SK-N-SH (cell line): ENCODE data around the gene STMN1. TPM values are rescaled to one million over a fixed set of nuclear protein-coding genes. Genes with fewer than 3 reads are reported as not detected.

ENCODE experiments used
- CTCF ChIA-PET: fragments of 300-600, 350-600 bp; formaldehyde crosslinking; extraction: SDS; loops from one replicate; lab custom pipeline; 2021; lab: Yijun Ruan, JAX
- POLR2A ChIA-PET: fragments of 350-600 bp; sonication (Branson Sonifier 250); formaldehyde crosslinking; extraction: SDS; loops from one replicate; lab custom pipeline; 2020; ENCODE audit warnings: antibody characterized with exemption, inconsistent platforms; lab: Yijun Ruan, JAX
- DNase-seq: peaks from one replicate; pipeline ENCODE4 v3.0.0; 2012
- H2AFZ ChIP-seq: fragments of 200-600 bp; sonication (generic); 2 replicates; pipeline ENCODE4 v1.8.1; 2016; ENCODE audit warnings: antibody characterized with exemption, mild to moderate bottlenecking, low read depth
- H3F3A ChIP-seq: fragments of 200-600 bp; sonication (generic); replicated peaks from 2 replicates; pipeline ENCODE3; 2016; ENCODE audit warnings: antibody characterized with exemption, mild to moderate bottlenecking; ENCODE audit not compliant: insufficient read depth
- H3K27ac ChIP-seq, 2 experiments: fragments of 200-500 bp in 1 of 2; fragments of 200-600 bp in 1 of 2; sonication (Bioruptor generic) in 1 of 2; sonication (generic), shearing (Covaris generic) in 1 of 2; 2 replicates each; pipeline versions ENCODE4 v1.5.1 to v1.6.1; 2014 to 2016; ENCODE audit warnings: low read depth in 2 of 2, inconsistent platforms in 1 of 2, low read length in 1 of 2, mild to moderate bottlenecking in 1 of 2, mixed read lengths in 1 of 2
- H3K27me3 ChIP-seq: fragments of 200-600 bp; sonication (generic), shearing (Covaris generic); 2 replicates; pipeline ENCODE4 v1.6.1; 2016; ENCODE audit warnings: mixed run types; ENCODE audit not compliant: insufficient read depth
- H3K36me3 ChIP-seq, 2 experiments: fragments of 200-500 bp in 1 of 2; fragments of 200-600 bp in 1 of 2; sonication (Bioruptor generic) in 1 of 2; sonication (generic) in 1 of 2; replicated peaks in 1 of 2; 2 replicates each; pipeline versions ENCODE3 to v1.5.1; 2014 to 2016; ENCODE audit warnings: low read length in 1 of 2, mild to moderate bottlenecking in 1 of 2; ENCODE audit not compliant: insufficient read depth in 2 of 2, control insufficient read depth in 1 of 2
- H3K4me1 ChIP-seq, 2 experiments: fragments of 200-500 bp in 1 of 2; fragments of 200-600 bp in 1 of 2; sonication (Bioruptor generic) in 1 of 2; sonication (generic), shearing (Covaris generic) in 1 of 2; 2 replicates each; pipeline versions ENCODE4 v1.5.1 to v1.6.1; 2014 to 2016; ENCODE audit warnings: low read depth in 1 of 2, low read length in 1 of 2, mixed run types in 1 of 2; ENCODE audit not compliant: insufficient read depth in 2 of 2, control insufficient read depth in 1 of 2
- H3K4me2 ChIP-seq: fragments of 200-600 bp; sonication (generic), shearing (Covaris generic); 2 replicates; pipeline ENCODE4 v1.6.1; 2017; ENCODE audit warnings: mixed run types
- H3K4me3 ChIP-seq, 2 experiments: fragments of 200-500 bp in 1 of 2; fragments of 200-600 bp in 1 of 2; sonication (Bioruptor generic) in 1 of 2; sonication (generic), shearing (Covaris generic) in 1 of 2; 2 replicates each; pipeline versions ENCODE4 v1.5.1 to v1.8.1; 2014 to 2016; ENCODE audit warnings: low read depth in 2 of 2, inconsistent platforms in 1 of 2, low read length in 1 of 2, mild to moderate bottlenecking in 1 of 2, mixed read lengths in 1 of 2, moderate library complexity in 1 of 2
- H3K79me2 ChIP-seq: fragments of 200-600 bp; sonication (generic); 2 replicates; pipeline ENCODE4 v1.8.1; 2017; ENCODE audit warnings: mild to moderate bottlenecking; ENCODE audit not compliant: insufficient read depth
- H3K9ac ChIP-seq: fragments of 200-600 bp; sonication (generic); 2 replicates; pipeline ENCODE4 v1.6.1; 2017; ENCODE audit warnings: mixed run types
- H3K9me2 ChIP-seq: fragments of 200-600 bp; sonication (generic); 2 replicates; pipeline ENCODE4 v1.6.1; 2017; ENCODE audit warnings: mixed run types
- H3K9me3 ChIP-seq: fragments of 200-600 bp; sonication (generic); 2 replicates; pipeline ENCODE4 v1.6.1; 2017; ENCODE audit warnings: mixed run types, mild to moderate bottlenecking, moderate library complexity
- H4K20me1 ChIP-seq: fragments of 200-600 bp; sonication (generic); 2 replicates; pipeline ENCODE4 v1.6.1; 2017; ENCODE audit warnings: mild to moderate bottlenecking, mixed run types; ENCODE audit not compliant: insufficient read depth
- EP300 ChIP-seq, 2 experiments: IDR thresholded peaks; 2 replicates each; pipeline versions ENCODE4 v1.4.0 to v1.6.1; 2012; ENCODE audit warnings: borderline replicate concordance in 1 of 2, low read depth in 1 of 2, low read length in 1 of 2
- GABPA ChIP-seq: IDR thresholded peaks from 2 replicates; pipeline ENCODE4 v1.4.0; 2012; ENCODE audit warnings: low read depth, mild to moderate bottlenecking
- GATA2 ChIP-seq: sonication (generic); formaldehyde crosslinking; IDR thresholded peaks from 2 replicates; pipeline ENCODE4 v1.5.0; 2020; ENCODE audit warnings: mild to moderate bottlenecking, missing genetic modification reagents
- MXI1 ChIP-seq: IDR thresholded peaks from 2 replicates; pipeline ENCODE4 v1.6.1; 2012; ENCODE audit warnings: mild to moderate bottlenecking, low read depth, low read length, improper control_type of control experiment
- NRF1 ChIP-seq: IDR thresholded peaks from 2 replicates; pipeline ENCODE4 v1.6.1; 2012; ENCODE audit warnings: low read depth, mild to moderate bottlenecking, low read length
- RFX5 ChIP-seq: IDR thresholded peaks from 2 replicates; pipeline ENCODE4 v1.6.1; 2012; ENCODE audit warnings: mild to moderate bottlenecking, improper control_type of control experiment, low read length
- SIN3A ChIP-seq: IDR thresholded peaks from 2 replicates; pipeline ENCODE4 v1.6.1; 2012; ENCODE audit warnings: low read depth, mild to moderate bottlenecking, low read length, moderate library complexity, borderline replicate concordance
- SMC3 ChIP-seq: IDR thresholded peaks from 2 replicates; pipeline ENCODE4 v1.6.1; 2012; ENCODE audit warnings: low read depth, low read length, improper control_type of control experiment
- TAF1 ChIP-seq: IDR thresholded peaks from 2 replicates; pipeline ENCODE4 v1.6.1; 2012; ENCODE audit warnings: low read depth, mild to moderate bottlenecking, low read length, moderate library complexity, borderline replicate concordance
- TCF12 ChIP-seq: IDR thresholded peaks from 2 replicates; pipeline ENCODE4 v1.4.0; 2012
- YY1 ChIP-seq: IDR thresholded peaks from 2 replicates; pipeline ENCODE4 v1.4.0; 2012; ENCODE audit warnings: low read depth, mild to moderate bottlenecking
- whole genome bisulfite sequencing: methylation state at CpG from one replicate; pipeline ENCODE4 v1.1.6; 2017; ENCODE audit warnings: low lambda C conversion rate; 5-methylcytosine and 5-hydroxymethylcytosine counted together
- polyA plus RNA-seq, 3 experiments: library from polyadenylated mRNA; depleted of rRNA; stranded (reverse); fragments of >200 nt; gene quantifications; 2 replicates each; pipeline ENCODE4 v1.2.3, GENCODE V29; 2012
- TF ChIP-seq, protein P1 (sequence below): IDR thresholded peaks from 2 replicates; pipeline ENCODE4; 2012
- TF ChIP-seq, protein P2 (sequence below): IDR thresholded peaks from 2 replicates; pipeline ENCODE4 v1.4.0; 2012; ENCODE audit warnings: low read depth, borderline replicate concordance
- TF ChIP-seq, protein P3 (sequence below): IDR thresholded peaks from 2 replicates; pipeline ENCODE4 v1.4.0; 2012; ENCODE audit warnings: low read depth, borderline replicate concordance
- TF ChIP-seq, protein P4 (sequence below): fragments of 150-350 bp; IDR thresholded peaks from 2 replicates; pipeline ENCODE4 v1.6.1; 2017; ENCODE audit warnings: antibody characterized with exemption, low read length, low read depth, borderline replicate concordance

The STMN1 gene
- polyA plus RNA-seq, 1 of the 3 experiments (the other 2 are of a cell fraction), result 143 TPM

DNA sequence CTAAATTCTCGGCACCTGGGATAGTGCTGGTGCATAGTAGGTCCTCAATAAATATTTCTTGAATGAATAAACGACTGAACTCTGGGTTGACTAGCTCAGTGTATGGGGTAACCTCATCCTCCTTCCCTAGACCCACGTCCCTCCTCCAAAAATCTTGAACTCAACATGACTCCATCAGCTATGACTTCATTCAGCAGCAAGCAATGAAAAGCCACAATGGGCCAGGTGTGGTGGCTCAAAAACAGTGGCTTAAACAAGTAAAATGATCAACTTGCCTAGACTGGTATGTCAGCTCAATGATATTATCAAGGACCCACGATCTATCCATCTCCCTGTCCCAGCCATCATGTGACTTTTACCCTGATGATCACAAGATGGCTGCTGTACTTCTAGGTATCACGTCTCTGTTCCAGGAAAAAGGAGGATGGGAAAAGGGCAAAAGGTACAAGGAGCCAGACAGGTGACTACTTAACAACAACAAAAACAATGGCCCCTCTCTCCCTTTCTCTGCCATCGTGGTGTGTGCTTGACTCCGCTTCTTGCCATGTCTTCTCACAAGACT, 17.7 kb downstream of the STMN1 start:
- Histone ChIP-seq H3K27me3 (no peaks in the 10 kb centered on the region), H3F3A (peaks cover 22% of the 10 kb centered on the region), H3K36me3 (peaks cover 0 to 14% of the 10 kb centered on the region in 2 experiments), H3K9me3 (no peaks in the 10 kb centered on the region), H3K4me1 (peaks cover 0 to 20% of the 10 kb centered on the region in 2 experiments; a peak in 3 of 4 replicates), H3K9me2 (no peaks in the 10 kb centered on the region), H3K79me2 (peaks cover 17% of the 10 kb centered on the region; the same call in 1 of the 2 replicates), H3K4me2 (no peak overlapping the region), H3K9ac (no peak overlapping the region), H2AFZ (no peak overlapping the region), H4K20me1 (no peaks in the 10 kb centered on the region), H3K4me3 (no peak overlapping the region), H3K27ac (no peak overlapping the region)
- ChIA-PET CTCF (interaction anchor here (0.8 to 1.9 kb wide), 4 partner anchors 9 to 121 kb away, joined by 3 to 7 read pairs (median 4); partner anchors contain the start of gene PAFAH2), POLR2A (no interaction called here)
- 83% methylated on average over 7 of the region's 7 CpGs for WGBS
- no peak for DNase-seq
- TF ChIP-seq MXI1, result no peak
- TF ChIP-seq, protein P1, sequence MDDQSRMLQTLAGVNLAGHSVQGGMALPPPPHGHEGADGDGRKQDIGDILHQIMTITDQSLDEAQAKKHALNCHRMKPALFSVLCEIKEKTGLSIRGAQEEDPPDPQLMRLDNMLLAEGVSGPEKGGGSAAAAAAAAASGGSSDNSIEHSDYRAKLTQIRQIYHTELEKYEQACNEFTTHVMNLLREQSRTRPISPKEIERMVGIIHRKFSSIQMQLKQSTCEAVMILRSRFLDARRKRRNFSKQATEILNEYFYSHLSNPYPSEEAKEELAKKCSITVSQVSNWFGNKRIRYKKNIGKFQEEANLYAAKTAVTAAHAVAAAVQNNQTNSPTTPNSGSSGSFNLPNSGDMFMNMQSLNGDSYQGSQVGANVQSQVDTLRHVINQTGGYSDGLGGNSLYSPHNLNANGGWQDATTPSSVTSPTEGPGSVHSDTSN, result no peak
- no peak for TF ChIP-seq TCF12
- TF ChIP-seq SIN3A, result no peak
- no peak for TF ChIP-seq RFX5
- no peak for TF ChIP-seq EP300 (IDR thresholded peaks at IDR 0.05; ENCODE audit: borderline replicate concordance in 1 of 2, low read depth in 1 of 2, low read length in 1 of 2)
- no peak for TF ChIP-seq SMC3
- no peak for TF ChIP-seq YY1
- no peak for TF ChIP-seq NRF1
- TF ChIP-seq, protein P2, sequence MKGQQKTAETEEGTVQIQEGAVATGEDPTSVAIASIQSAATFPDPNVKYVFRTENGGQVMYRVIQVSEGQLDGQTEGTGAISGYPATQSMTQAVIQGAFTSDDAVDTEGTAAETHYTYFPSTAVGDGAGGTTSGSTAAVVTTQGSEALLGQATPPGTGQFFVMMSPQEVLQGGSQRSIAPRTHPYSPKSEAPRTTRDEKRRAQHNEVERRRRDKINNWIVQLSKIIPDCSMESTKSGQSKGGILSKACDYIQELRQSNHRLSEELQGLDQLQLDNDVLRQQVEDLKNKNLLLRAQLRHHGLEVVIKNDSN, result no peak
- TF ChIP-seq GATA2, result no peak
- TF ChIP-seq, protein P3, sequence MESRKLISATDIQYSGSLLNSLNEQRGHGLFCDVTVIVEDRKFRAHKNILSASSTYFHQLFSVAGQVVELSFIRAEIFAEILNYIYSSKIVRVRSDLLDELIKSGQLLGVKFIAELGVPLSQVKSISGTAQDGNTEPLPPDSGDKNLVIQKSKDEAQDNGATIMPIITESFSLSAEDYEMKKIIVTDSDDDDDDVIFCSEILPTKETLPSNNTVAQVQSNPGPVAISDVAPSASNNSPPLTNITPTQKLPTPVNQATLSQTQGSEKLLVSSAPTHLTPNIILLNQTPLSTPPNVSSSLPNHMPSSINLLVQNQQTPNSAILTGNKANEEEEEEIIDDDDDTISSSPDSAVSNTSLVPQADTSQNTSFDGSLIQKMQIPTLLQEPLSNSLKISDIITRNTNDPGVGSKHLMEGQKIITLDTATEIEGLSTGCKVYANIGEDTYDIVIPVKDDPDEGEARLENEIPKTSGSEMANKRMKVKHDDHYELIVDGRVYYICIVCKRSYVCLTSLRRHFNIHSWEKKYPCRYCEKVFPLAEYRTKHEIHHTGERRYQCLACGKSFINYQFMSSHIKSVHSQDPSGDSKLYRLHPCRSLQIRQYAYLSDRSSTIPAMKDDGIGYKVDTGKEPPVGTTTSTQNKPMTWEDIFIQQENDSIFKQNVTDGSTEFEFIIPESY, result no peak
- TF ChIP-seq GABPA, result no peak
- TF ChIP-seq, protein P4, sequence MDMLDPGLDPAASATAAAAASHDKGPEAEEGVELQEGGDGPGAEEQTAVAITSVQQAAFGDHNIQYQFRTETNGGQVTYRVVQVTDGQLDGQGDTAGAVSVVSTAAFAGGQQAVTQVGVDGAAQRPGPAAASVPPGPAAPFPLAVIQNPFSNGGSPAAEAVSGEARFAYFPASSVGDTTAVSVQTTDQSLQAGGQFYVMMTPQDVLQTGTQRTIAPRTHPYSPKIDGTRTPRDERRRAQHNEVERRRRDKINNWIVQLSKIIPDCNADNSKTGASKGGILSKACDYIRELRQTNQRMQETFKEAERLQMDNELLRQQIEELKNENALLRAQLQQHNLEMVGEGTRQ, result no peak
- no peak for TF ChIP-seq TAF1
